IPS DF 6.9 (cell line): Measurements from ENCODE around the gene SDK1.

ENCODE experiments used
- DNase-seq: peaks from one replicate; pipeline ENCODE4 v3.0.0-alpha.2; 2013; ENCODE audit warnings: low read depth, low spot score
- H3K27ac ChIP-seq: one replicate; pipeline ENCODE4 v1.5.1; 2013; ENCODE audit warnings: low read length, control low read depth
- H3K27me3 ChIP-seq: 2 replicates; pipeline ENCODE4 v1.6.1; 2013; ENCODE audit warnings: mild to moderate bottlenecking, low read length; ENCODE audit not compliant: control insufficient read depth, insufficient read depth
- H3K36me3 ChIP-seq: 2 replicates; pipeline ENCODE4 v1.6.1; 2013; ENCODE audit warnings: low read length; ENCODE audit not compliant: control insufficient read depth, insufficient read depth
- H3K4me1 ChIP-seq: 2 replicates; pipeline ENCODE4 v1.6.1; 2013; ENCODE audit warnings: low read length; ENCODE audit not compliant: control insufficient read depth, insufficient read depth
- H3K4me3 ChIP-seq: 2 replicates; pipeline ENCODE4 v1.5.1; 2013; ENCODE audit warnings: mild to moderate bottlenecking, low read length
- H3K9me3 ChIP-seq: 2 replicates; pipeline ENCODE4 v1.6.1; 2013; ENCODE audit warnings: low read length, inconsistent platforms; ENCODE audit not compliant: control insufficient read depth, insufficient read depth
- whole genome bisulfite sequencing: extraction: QIAGEN DNeasy Blood & Tissue Kit; methylation state at CpG from one replicate; pipeline ENCODE4 v1.1.7; 2013; ENCODE audit warnings: mixed read lengths, missing lambda C conversion rate; ENCODE audit not compliant: insufficient read length, insufficient coverage; 5-methylcytosine and 5-hydroxymethylcytosine counted together

SDK1 gene

GRCh38 chr7:3333861-3334260 is 32.8 kb downstream of the SDK1 start:
- Histone ChIP-seq H3K4me1 (peaks cover 5% of the 10 kb centered on the region), H3K4me3 (no peak overlapping the region), H3K27me3 (no peaks in the 10 kb centered on the region), H3K27ac (no peak overlapping the region), H3K36me3 (no peaks in the 10 kb centered on the region), H3K9me3 (no peaks in the 10 kb centered on the region)
- no peak for DNase-seq
- no CpG with 5 or more reads among the region's 2 CpGs for WGBS

- H3K27ac ChIP-seq = no peak overlapping the region
- DNase-seq = no peak
- WGBS = no CpG with 5 or more reads among the region's 6 CpGs
- H3K9me3 ChIP-seq = no peaks in the 10 kb centered on the region
- no peaks in the 10 kb centered on the region for H3K27me3 ChIP-seq
- no peak overlapping the region for H3K4me3 ChIP-seq
- H3K4me1 ChIP-seq = peaks cover 5% of the 10 kb centered on the region
- H3K36me3 ChIP-seq = no peaks in the 10 kb centered on the region
Measured at GRCh38 chr7:3336042-3336665, 35.1 kb downstream of the SDK1 start.

- WGBS = no CpG with 5 or more reads among the region's 3 CpGs
- H3K27ac ChIP-seq = no peak overlapping the region
- no peak overlapping the region for H3K4me3 ChIP-seq
- no peaks in the 10 kb centered on the region for H3K36me3 ChIP-seq
- H3K27me3 ChIP-seq = no peaks in the 10 kb centered on the region
- H3K9me3 ChIP-seq = no peaks in the 10 kb centered on the region
- no peak for DNase-seq
- H3K4me1 ChIP-seq = peaks cover 5% of the 10 kb centered on the region
Measured at GRCh38 chr7:3338161-3338560, 37.1 kb downstream of the SDK1 start.

- Histone ChIP-seq H3K27me3 (no peaks in the 10 kb centered on the region), H3K4me3 (no peak overlapping the region), H3K36me3 (no peaks in the 10 kb centered on the region), H3K27ac (no peak overlapping the region), H3K9me3 (no peaks in the 10 kb centered on the region), H3K4me1 (no peaks in the 10 kb centered on the region)
- no CpG with 5 or more reads among the region's 12 CpGs for WGBS
- DNase-seq = no peak
Measured at GRCh38 chr7:3345699-3346481, 44.8 kb downstream of the SDK1 start.

GRCh38 chr7:3349126-3349525 is 48.1 kb downstream of the SDK1 start:
- Histone ChIP-seq H3K27ac (no peak overlapping the region), H3K9me3 (no peaks in the 10 kb centered on the region)
- no CpG with 5 or more reads among the region's 2 CpGs for WGBS

GRCh38 chr7:3356173-3356572 is 55.1 kb downstream of the SDK1 start:
- H3K27ac ChIP-seq = no peak overlapping the region
- no peaks in the 10 kb centered on the region for H3K27me3 ChIP-seq
- H3K36me3 ChIP-seq = no peaks in the 10 kb centered on the region
- no CpG with 5 or more reads among the region's 6 CpGs for WGBS
- no peaks in the 10 kb centered on the region for H3K9me3 ChIP-seq
- H3K4me1 ChIP-seq = no peaks in the 10 kb centered on the region
- DNase-seq = no peak
- no peak overlapping the region for H3K4me3 ChIP-seq

More at GRCh38 chr7:3349126-3349525, 48.1 kb downstream of the SDK1 start:
- no peak for DNase-seq
- Histone ChIP-seq H3K27me3 (no peaks in the 10 kb centered on the region), H3K4me3 (no peak overlapping the region), H3K36me3 (no peaks in the 10 kb centered on the region), H3K4me1 (no peaks in the 10 kb centered on the region)

- no CpG with 5 or more reads among the region's 5 CpGs for WGBS
- no peak overlapping the region for H3K27ac ChIP-seq
- H3K4me1 ChIP-seq = peaks cover 2% of the 10 kb centered on the region; the same call in 1 of the 2 replicates
- no peaks in the 10 kb centered on the region for H3K9me3 ChIP-seq
- H3K36me3 ChIP-seq = no peaks in the 10 kb centered on the region
- H3K27me3 ChIP-seq = no peaks in the 10 kb centered on the region
- no peak overlapping the region for H3K4me3 ChIP-seq
- no peak for DNase-seq
Measured at GRCh38 chr7:3358991-3359390, 57.9 kb downstream of the SDK1 start.

GRCh38 chr7:3367261-3367660 is 66.2 kb downstream of the SDK1 start:
- no peaks in the 10 kb centered on the region for H3K27me3 ChIP-seq
- H3K4me3 ChIP-seq = no peak overlapping the region
- no CpG with 5 or more reads among the region's 1 CpG for WGBS
- peaks cover 2% of the 10 kb centered on the region for H3K4me1 ChIP-seq
- no peak overlapping the region for H3K27ac ChIP-seq
- H3K36me3 ChIP-seq = no peaks in the 10 kb centered on the region
- H3K9me3 ChIP-seq = no peaks in the 10 kb centered on the region
- DNase-seq = no peak

- DNase-seq = no peak
Measured at GRCh38 chr7:3370068-3370830, 69.2 kb downstream of the SDK1 start.

GRCh38 chr7:3370921-3371320 is 69.9 kb downstream of the SDK1 start:
- no peak for DNase-seq
- no peaks in the 10 kb centered on the region for H3K36me3 ChIP-seq
- H3K4me3 ChIP-seq = no peak overlapping the region
- no CpG with 5 or more reads among the region's 7 CpGs for WGBS
- H3K4me1 ChIP-seq = no peaks in the 10 kb centered on the region; the same call in 1 of the 2 replicates
- no peak overlapping the region for H3K27ac ChIP-seq
- no peaks in the 10 kb centered on the region for H3K9me3 ChIP-seq
- no peaks in the 10 kb centered on the region for H3K27me3 ChIP-seq

More at GRCh38 chr7:3370068-3370830, 69.2 kb downstream of the SDK1 start:
- Histone ChIP-seq H3K27me3 (no peaks in the 10 kb centered on the region), H3K4me1 (no peaks in the 10 kb centered on the region; the same call in 1 of the 2 replicates), H3K36me3 (no peaks in the 10 kb centered on the region), H3K27ac (no peak overlapping the region), H3K9me3 (no peaks in the 10 kb centered on the region), H3K4me3 (no peak overlapping the region)
- WGBS = no CpG with 5 or more reads among the region's 9 CpGs
